Mammary epithelial cell (primary cell): ENCODE measurements around the gene SYTL3.

ENCODE experiments used
- CTCF ChIP-seq, 2 donors: IDR thresholded peaks in 1 of 2; conservative IDR thresholded peaks in 1 of 2; 2 replicates each; pipeline ENCODE4 v1.5.1; 2011 to 2012; ENCODE audit warnings: inconsistent platforms in 2 of 2, low read length in 2 of 2, mild to moderate bottlenecking in 2 of 2, control low read depth in 1 of 2, low read depth in 1 of 2; ENCODE audit not compliant: insufficient read depth in 1 of 2; ENCODE audit errors: extremely low read depth in 1 of 2
- EZH2 ChIP-seq: IDR thresholded peaks from 2 replicates; pipeline ENCODE4 v1.6.1; 2012; ENCODE audit warnings: low read length, inconsistent platforms, borderline replicate concordance

- no peak for TF ChIP-seq CTCF (conservative IDR thresholded peaks at IDR 0.05 in 1 of 2, IDR thresholded peaks at IDR 0.05 in 1 of 2; ENCODE audit: extremely low read depth in 1 of 2, insufficient read depth in 1 of 2, low read depth in 1 of 2, low read length in 2 of 2)
- TF ChIP-seq EZH2: no peak
Observed at GRCh38 chr6:158697811-158698210, 48.0 kb downstream of the SYTL3 start.
